Measurements from ENCODE around the gene CD1C.

DNA sequence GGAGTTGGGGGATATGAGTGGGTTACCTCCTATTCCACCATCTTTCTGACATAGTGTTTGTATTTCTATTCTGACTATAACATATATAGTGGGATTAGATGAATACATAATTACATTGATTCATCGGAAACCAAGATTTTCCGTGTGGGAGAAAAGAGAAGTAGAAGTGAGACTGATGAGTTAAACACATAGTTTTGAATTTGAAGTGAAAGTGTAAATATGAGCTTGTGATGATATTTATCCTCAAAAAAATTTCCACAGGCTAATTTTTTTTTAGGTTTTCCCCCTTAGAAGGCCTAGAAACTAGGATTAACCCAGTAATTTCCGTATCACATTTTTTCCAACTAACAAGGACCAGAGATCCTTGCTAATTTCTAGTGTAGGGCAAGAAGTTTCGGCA lies 34.7 kb downstream of the CD1C start:
- TF ChIP-seq, protein P1, sequence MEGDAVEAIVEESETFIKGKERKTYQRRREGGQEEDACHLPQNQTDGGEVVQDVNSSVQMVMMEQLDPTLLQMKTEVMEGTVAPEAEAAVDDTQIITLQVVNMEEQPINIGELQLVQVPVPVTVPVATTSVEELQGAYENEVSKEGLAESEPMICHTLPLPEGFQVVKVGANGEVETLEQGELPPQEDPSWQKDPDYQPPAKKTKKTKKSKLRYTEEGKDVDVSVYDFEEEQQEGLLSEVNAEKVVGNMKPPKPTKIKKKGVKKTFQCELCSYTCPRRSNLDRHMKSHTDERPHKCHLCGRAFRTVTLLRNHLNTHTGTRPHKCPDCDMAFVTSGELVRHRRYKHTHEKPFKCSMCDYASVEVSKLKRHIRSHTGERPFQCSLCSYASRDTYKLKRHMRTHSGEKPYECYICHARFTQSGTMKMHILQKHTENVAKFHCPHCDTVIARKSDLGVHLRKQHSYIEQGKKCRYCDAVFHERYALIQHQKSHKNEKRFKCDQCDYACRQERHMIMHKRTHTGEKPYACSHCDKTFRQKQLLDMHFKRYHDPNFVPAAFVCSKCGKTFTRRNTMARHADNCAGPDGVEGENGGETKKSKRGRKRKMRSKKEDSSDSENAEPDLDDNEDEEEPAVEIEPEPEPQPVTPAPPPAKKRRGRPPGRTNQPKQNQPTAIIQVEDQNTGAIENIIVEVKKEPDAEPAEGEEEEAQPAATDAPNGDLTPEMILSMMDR (IDR thresholded peaks at IDR 0.05), result no peak
- TF ChIP-seq POLR2A (IDR thresholded peaks at IDR 0.05), result no peak
